Measurements from ENCODE around the gene MYZAP. TPM values are rescaled to one million over a fixed set of nuclear protein-coding genes. Genes with fewer than 3 reads are reported as not detected.

The MYZAP gene, protein sequence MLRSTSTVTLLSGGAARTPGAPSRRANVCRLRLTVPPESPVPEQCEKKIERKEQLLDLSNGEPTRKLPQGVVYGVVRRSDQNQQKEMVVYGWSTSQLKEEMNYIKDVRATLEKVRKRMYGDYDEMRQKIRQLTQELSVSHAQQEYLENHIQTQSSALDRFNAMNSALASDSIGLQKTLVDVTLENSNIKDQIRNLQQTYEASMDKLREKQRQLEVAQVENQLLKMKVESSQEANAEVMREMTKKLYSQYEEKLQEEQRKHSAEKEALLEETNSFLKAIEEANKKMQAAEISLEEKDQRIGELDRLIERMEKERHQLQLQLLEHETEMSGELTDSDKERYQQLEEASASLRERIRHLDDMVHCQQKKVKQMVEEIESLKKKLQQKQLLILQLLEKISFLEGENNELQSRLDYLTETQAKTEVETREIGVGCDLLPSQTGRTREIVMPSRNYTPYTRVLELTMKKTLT
- 10 to 100 TPM; 63.0 to 71.8 (median 66.9) TPM for polyA plus RNA-seq (ENCODE audit: insufficient read depth in 1 of 5, insufficient read length in 5 of 5, low replicate concordance in 1 of 5)
- long read RNA-seq, donor 1, transcript MYZAP-201 (13 exons, 2,361 nt), result major isoform, 22 of 22 reads
- long read RNA-seq, donor 1, partial matches to known transcripts, result 0 of 22 reads
- long read RNA-seq, donor 1, other reads (novel, unspliced or antisense), result 0 of 22 reads
- long read RNA-seq, donor 2, transcript MYZAP-201 (13 exons, 2,361 nt), result major isoform, 12 of 13 reads
- long read RNA-seq, donor 2, partial matches to known transcripts, result 0 of 13 reads
- long read RNA-seq, donor 2, other reads (novel, unspliced or antisense), result 0 of 13 reads
- long read RNA-seq, donor 3, transcript MYZAP-201 (13 exons, 2,361 nt), result major isoform, 9 of 38 reads
- long read RNA-seq, donor 3, partial matches to known transcripts, result 28 of 38 reads
- long read RNA-seq, donor 3, other reads (novel, unspliced or antisense), result 0 of 38 reads
- long read RNA-seq, donor 4, transcript MYZAP-201 (13 exons, 2,361 nt), result major isoform, 10 of 10 reads
- long read RNA-seq, donor 4, partial matches to known transcripts, result 0 of 10 reads
- long read RNA-seq, donor 4, other reads (novel, unspliced or antisense), result 0 of 10 reads
- long read RNA-seq, donor 5, transcript MYZAP-201 (13 exons, 2,361 nt), result major isoform, 15 of 33 reads
- long read RNA-seq, donor 5, partial matches to known transcripts, result 17 of 33 reads
- long read RNA-seq, donor 5, other reads (novel, unspliced or antisense), result 0 of 33 reads
- long read RNA-seq, donor 6, transcript MYZAP-201 (13 exons, 2,361 nt), result major isoform, 21 of 21 reads
- long read RNA-seq, donor 6, partial matches to known transcripts, result 0 of 21 reads
- long read RNA-seq, donor 6, other reads (novel, unspliced or antisense), result 0 of 21 reads
- long read RNA-seq, donor 7, transcript MYZAP-201 (13 exons, 2,361 nt), result major isoform, 13 of 15 reads
- long read RNA-seq, donor 7, partial matches to known transcripts, result 0 of 15 reads
- long read RNA-seq, donor 7, other reads (novel, unspliced or antisense), result 0 of 15 reads
- long read RNA-seq, donor 8, transcript MYZAP-201 (13 exons, 2,361 nt), result major isoform, 5 of 5 reads
- long read RNA-seq, donor 8, partial matches to known transcripts, result 0 of 5 reads
- long read RNA-seq, donor 8, other reads (novel, unspliced or antisense), result 0 of 5 reads

DNA sequence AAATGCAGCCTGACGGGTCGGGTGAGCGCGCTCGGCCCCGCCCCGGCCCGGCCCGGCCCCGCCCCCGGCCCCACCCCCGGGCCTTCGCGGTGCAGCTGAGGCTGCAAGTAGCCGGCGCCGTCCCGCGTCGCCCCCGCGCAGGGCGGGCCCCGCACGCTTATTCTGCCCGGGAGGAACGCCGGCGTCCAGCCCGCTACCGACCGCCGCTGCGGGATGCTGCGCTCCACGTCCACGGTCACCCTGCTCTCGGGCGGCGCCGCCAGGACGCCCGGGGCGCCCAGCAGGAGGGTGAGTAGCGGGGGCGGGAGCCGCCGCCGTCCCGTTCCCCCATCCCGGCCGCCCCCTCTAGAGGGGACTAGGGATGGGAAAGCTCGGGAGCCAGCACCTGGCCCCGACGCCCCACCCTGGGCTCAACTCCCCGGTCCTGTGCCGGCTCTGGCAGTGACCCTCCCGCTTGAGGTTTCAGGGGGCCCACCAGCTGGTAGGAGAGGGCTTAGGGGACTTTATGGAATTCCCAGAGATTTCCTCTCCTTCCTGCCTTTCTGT, at the start of gene MYZAP:
MYZAP (plus strand) TSS at position 83 of the 546 bp plus-strand sequence; CDS start at position 214, 131 bp downstream.
- no peak for DNase-seq

DNA sequence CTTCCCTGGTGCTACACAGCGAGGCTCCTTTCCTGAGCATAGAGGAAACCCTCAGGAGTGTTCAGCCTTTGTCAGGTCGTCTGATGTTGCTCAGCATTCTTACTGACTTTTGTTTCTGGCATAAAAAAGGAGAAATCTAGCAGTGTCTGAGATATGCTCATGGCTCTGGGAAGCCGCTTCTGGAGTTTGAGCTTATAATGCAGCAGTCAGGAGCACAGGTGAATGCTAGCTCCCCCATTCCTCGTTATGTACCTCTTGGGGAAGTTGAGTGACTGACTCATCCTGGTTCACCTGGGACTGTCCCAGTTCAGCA, 49.2 kb upstream of the MYZAP start:
- no peak for DNase-seq

DNA sequence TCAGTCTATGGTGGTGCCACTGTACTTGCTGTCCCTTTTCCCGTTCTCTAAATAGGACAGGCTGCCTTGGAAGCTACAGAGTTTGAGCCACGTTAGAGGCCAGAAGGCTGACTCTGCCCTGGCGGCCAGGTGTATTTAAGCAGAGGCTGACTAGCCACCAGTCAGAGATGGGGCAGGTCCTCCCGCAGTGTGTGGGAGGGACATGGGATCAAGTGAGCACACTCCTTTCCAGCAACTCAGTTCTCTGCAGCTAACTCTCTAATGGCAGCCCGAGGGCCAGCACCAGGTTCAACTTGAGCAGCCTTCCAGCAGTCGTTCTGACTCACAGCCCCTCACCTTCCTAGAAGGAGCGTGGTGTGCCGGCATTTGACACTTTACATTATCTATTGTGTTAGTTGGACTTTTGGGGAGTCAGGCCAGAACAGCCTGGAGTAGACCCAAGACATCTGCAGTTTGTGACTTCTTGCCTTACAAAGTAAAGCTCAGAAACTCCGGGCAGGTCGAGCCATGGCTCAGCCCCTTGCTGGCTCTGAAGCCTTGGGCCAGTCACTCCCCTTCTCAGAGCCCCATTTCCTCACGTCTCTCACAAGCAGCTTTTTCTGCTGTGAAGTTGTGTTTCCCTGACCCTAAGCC, 46.7 kb upstream of the MYZAP start:
- DNase-seq, result no peak

DNA sequence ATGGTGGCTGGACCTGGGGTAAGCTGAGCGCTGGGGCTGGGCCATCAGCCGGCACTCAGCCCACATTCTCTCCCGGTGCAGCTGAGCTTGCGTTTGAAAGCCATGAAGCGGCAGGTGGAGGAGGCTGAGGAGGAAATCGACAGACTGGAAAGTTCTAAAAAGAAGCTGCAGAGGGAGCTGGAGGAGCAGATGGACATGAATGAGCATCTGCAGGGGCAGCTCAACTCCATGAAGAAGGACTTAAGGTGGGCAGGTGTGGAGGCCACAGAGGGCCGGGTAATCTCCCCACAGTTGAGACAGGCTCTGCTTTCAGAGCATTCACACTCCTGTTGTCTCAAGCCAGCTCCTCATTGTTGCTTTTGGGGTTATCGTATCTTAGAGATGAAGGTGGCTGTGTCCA, 45.7 kb upstream of the MYZAP start:
- DNase-seq, result no peak

DNA sequence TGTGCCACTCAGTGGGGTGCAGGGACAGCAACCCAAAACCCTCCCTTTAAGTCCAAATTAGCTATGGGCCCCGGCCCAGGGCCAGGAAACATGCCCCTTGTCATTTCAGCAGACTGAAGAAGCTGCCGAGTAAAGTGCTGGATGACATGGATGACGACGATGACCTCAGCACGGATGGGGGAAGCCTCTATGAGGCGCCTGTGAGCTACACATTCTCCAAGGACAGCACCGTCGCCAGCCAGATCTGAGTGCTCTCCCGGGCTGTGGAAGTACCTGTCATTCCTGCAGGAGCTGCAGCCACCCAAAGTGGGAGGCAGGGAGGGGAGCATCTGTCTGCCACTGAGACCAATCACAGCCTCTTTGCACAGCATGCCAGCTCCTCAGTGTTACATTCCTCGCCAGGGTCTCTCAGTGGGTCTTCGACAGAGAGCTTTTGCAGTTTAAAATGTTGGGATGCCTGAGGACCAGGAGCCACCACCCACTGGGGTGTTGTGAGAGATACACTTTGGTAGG, 44.4 kb upstream of the MYZAP start:
- no peak for DNase-seq

DNA sequence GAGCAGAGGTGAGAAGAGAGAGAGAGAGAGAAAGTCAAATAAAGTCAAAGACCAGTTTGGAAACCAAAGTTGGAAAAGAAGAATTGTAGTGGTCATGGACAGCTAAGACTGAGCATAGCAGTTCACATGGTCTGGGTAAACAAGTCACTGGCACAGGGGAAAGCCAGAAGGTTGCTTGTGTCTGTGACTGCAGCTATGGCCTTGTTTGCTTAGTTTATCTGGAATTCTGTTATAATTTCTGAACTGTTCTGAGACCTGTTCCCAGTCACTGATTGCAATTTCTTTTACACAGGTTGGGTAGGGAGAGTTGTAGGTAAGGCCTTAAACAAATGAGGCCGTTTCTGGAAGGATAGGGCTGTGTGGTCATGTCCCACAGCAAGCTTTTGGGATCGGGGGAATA, 43.4 kb upstream of the MYZAP start:
- no peak for DNase-seq

DNA sequence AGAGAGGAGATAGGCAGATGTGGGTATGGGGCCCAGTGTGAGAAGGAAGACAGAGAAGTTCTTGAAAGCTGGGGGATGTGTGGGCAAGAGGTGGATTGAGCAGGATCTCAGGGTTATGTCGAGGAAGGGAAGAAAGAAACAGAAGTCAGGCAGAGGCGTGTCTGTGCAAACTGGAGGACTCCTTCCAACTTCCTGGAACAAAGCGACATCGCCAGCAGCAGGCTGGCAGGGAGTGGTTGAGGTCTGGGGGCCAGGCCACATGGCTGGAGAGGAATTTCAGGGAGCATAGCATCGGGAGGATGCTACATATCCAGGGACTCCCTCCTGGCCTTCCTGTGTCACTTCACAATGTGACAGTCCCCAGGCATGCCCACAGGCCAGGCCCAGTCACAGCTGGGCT, 42.9 kb upstream of the MYZAP start:
- no peak for DNase-seq

DNA sequence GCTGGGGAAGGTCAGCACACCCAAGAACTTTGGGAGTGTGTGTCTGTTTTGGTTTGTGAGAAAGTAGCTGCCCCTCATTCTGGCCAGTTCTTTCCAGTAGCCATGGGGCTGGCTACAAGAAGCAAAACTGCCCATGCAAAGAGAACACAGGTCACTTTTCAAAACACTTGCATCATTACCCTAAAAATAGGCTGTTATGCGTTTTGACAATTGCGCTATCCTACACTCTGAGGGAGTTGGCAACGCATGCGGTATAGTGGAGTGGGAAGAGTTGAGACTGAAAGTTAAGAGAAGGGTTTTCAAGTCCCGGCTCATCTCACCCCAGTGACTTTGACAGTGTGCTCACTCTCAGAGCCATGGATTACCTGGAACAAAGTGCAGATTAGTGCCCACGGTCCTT, 41.8 kb upstream of the MYZAP start:
- DNase-seq, result no peak

DNA sequence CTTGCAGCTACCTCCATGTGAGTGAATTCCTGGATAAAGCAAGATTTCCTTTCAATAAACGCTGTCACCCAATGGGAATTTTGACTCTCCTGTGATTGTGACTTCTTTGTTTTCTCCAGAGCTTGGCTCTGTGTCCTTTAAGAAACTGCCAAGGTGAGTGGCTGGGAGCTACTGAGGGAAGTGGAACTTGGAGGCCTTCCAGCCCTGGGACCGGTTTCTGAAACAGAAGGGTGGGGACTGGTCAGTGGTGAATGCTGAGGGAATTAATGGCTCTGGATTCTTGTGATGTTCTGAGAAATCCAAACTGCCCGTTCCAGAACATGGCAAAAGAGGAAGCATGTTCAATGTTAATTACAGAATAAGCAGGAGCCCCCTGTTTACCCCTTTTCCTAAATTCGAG, 41.1 kb upstream of the MYZAP start:
- peak in 1 of 2 donors; percentile 49 for DNase-seq

DNA sequence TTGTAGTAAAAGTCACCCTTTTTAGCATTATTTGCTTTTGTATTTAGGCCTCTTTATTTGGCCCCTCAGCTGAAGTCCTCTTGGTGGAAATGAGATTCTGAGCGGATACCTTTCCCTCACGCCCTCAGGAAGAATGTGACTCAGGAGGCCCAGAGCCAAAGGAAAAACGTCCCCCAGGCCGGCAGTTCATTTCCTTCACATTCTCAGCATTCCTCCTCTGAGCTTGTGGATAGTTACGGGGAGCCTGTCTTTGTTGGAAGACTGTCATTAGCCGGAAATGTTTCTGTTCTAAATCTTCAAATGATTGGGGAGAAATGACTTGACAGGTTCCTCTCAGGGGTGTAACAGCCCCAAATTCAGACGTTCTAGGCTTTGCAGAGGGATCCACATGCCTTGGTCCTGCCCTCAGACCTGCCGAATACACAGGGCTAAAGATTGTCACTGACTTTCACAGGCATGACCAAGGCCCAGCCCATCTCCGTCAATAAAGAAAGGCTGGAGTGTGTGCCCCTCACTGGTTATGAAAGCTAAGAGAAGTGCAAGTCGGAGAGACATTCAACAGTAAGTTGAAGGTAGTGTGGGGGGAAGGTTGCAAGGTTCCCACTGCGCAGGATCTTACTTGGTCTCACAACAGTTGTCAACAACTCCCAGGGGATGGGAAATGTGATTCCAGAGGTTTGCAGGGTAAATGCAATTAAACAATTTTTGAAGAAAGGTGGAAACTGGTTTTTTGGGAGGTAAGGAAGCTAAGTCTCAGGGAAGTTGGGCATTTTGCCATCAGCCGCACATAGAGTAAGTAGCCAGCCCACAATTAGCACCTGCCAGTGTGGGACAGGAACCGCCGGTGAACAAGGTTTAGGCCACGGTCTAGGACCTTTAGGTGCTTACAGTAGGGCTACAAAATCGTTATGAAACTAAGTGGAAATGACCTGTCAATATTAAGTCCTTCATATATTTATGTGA, 39.7 kb upstream of the MYZAP start:
- no peak for DNase-seq

DNA sequence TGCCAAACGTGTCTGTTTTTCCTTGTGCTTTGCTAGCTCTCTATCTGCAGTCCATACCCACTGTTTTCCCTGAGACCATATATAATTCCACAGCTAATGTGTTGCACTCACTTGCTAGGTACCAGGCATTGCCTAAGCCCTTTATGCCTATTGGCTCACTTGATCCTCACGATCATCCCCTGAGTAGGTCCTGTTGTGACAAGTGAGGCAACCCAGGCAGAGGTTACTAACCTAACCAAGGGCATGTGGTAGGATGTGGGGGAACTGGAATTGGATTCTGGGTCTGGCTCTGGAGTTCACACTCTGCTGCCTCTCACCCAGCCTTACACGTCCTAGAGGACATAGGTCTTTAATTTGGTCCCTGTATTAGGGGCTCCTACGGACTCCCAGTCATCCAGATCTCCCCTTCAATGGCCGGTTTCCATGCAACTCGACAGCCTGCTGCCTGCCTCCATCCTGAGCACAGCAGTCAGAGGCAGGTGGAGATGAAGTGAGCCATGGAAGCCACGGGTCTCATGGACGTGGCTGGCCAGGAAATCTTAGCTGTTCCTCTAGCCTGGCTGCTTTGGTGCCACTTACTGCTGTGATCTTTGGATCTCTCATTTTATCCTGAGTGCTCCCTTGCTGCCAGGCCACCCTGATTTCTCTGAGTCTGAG, 38.9 kb upstream of the MYZAP start:
- no peak for DNase-seq

DNA sequence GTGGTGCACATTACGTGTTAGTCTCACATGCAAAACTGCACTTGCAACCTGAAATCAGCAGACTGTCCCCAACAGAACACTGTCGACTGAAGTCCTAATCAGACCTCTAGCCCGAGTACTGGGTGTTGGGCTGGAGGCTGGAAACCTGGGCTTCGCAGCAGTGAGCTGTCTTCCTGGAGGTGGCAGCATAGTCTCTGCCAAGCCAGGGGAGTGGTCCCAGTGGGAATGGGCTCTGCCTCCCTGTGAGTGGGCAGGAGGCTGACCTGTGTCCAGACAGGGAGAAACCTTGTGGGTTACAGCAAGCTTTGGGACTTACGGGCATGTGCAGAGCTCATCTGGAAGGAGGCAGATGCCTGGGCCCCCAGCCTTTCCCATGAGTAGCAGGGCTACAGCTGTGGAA, 38.2 kb upstream of the MYZAP start:
- no peak for DNase-seq

DNA sequence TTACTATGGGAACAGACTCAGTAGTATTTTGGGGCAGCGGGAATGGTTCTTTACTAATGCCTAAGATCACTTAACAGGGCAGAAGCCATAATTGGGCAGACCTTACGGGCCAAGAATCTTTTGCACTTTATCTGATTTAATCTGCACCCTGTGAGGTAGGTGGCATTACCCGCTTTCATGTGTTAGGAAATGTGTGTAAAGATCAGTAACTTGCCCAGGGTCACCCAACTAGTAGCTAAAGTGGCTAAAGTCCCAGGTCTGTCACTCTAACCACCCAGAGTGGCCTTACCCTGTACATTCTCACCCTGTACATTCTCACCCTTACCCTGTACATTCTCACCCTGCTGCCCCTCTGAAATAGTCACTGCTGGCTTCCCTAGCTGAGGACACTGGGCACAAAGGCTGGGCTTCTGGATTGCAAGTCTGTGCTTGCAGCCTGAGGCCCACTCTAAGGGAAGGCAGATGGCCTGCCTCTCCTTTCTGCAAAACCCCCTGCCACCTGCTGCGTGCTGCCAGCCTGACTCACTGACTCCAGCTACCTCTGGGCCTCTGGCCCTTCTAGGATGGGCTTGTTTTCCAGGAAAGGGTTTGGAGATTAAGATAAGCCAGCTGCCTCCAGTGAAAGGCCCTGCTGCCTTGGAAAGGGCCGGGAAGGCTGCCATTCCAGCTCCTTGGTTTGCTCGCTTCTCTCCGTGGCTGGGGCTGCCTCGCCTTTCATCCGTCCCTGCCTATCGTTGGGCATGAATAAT, 37.5 kb upstream of the MYZAP start:
- no peak for DNase-seq

DNA sequence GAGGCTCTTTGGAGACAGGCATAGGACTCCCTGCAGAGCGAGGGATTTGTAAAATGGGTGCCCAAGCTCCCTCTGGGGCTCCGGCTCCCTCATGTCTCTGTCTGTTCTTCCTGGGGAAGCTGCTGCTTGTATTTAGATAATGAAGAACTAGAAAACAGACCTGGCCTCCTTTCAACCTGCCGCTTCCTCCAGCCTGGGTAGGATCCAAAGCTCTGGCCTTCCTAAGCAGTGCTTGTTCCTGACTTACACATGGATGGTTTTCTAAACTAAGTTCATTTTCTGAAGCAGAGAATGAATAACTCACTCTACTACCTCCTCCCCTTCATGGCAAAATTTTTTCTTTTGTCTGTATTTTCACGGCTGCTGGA, 36.9 kb upstream of the MYZAP start:
- no peak for DNase-seq

DNA sequence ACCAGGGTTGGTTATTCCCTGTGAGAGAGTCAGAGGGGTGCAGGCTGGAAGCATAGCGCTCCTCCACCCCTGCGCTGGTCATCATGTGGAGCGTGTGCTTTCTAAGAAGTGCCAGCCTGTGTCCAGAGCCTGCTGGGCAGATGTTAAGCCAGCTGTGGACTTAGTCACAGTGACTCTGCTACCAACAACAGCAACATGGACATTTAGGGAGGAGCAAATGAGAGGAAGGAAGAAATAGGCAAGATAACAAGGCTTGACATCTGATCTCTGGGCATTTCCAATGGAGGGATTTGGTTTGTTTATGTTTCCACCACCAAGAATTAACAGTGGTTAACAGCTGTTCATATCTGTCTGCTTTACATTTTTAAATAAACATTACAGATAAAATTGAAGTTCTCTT, 36.4 kb upstream of the MYZAP start:
- no peak for DNase-seq

DNA sequence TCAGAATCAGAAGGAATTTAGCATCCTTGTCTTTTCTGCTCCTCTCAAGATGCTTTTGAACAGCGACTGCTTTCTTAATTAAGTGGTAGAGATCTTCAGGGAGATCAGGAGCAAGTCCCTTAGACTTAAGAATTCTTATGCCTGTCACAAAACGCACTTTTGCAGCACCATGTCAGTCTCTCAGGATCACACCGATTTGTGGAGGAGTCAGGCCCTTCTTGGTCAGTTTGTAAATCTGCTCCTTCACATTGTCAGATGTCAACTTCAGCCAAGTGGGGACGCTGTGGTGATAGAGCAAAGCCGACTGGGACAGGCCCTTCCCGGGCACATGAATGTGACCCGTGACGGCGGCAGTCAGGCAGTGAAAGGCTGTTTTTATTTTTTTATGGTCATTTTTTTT, 35.7 kb upstream of the MYZAP start:
- DNase-seq, result no peak

DNA sequence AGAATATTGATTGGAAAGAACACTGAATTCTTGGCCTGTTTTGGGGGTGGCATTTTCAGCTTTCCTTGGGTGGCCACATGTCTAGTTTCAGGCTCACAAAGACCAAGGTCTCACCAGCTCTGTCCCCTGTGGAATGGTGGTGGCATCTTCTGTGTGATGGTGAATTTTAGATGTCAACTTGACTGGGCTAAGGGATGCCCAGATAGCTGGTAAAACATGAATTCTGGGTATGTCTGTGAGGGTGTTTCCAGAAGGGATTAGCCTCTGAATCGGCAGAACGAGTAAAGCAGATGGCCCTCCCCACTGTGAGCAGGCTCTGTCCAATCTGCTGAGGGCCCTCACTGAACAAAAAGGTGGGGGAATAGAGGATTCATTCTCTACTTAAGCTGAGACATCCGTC, 34.4 kb upstream of the MYZAP start:
- DNase-seq, result no peak

DNA sequence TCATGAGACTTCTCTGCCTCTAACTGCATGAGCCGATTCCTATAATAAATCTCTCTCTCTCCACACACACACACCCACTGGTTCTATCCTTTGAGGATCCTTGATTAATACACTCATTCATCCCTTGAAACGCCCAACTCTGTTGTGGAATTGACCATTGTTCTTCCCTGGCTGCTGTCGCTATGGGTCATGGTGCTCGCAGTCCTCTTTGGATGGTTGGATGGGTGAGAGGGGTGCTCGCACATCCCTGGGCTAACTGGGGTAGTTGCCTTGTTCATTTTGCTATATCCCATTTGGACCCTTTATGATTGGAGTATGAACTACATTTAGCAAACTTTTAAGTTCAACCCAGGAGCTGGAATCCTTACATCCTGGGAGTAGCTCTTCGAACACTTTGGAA, 33.9 kb upstream of the MYZAP start:
- DNase-seq, result no peak

Data from right lung (tissue), 10 donors.